GM21360 (cell line): Measurements from ENCODE around the gene AFAP1L2.
"Not testable (repeated sequence)": the region's sequence is repeated elsewhere in the genome, so short reads cannot be mapped to it uniquely, and the experiment has no call there.

ENCODE experiments used
- ATAC-seq: cut with Tn5 transposase; IDR thresholded peaks from one replicate; pipeline ENCODE4 v1.9.1; 2021; ENCODE audit warnings: mild to moderate bottlenecking, moderate library complexity; ENCODE audit not compliant: unreplicated experiment

Gene AFAP1L2

GRCh38 chr10:114342976-114343375, 61.3 kb downstream of the AFAP1L2 start:
- ATAC-seq: no peak

- no peak for ATAC-seq
Observed at GRCh38 chr10:114340816-114341215, 63.5 kb downstream of the AFAP1L2 start.

- ATAC-seq: no peak
Observed at GRCh38 chr10:114337510-114338462, 66.5 kb downstream of the AFAP1L2 start.

- ATAC-seq: no peak
Observed at GRCh38 chr10:114336823-114337509, 67.3 kb downstream of the AFAP1L2 start.

GRCh38 chr10:114335614-114336013, 68.7 kb downstream of the AFAP1L2 start:
- no peak for ATAC-seq

- ATAC-seq: no peak
Observed at GRCh38 chr10:114334301-114334700, 70.0 kb downstream of the AFAP1L2 start.

- ATAC-seq: not testable (repeated sequence)
Observed at GRCh38 chr10:114333441-114333840, 70.9 kb downstream of the AFAP1L2 start.

- no peak for ATAC-seq
Observed at GRCh38 chr10:114332301-114333192, 71.8 kb downstream of the AFAP1L2 start.

- ATAC-seq: no peak
Observed at GRCh38 chr10:114329634-114330365, 74.5 kb downstream of the AFAP1L2 start.

- ATAC-seq: no peak
Observed at GRCh38 chr10:114328874-114329273, 75.4 kb downstream of the AFAP1L2 start.

- ATAC-seq: no peak
Observed at GRCh38 chr10:114328441-114328812, 75.9 kb downstream of the AFAP1L2 start.

- no peak for ATAC-seq
Observed at GRCh38 chr10:114327537-114328440, 76.5 kb downstream of the AFAP1L2 start.

GRCh38 chr10:114326795-114327194, 77.5 kb downstream of the AFAP1L2 start:
- ATAC-seq: no peak

- ATAC-seq: no peak
Observed at GRCh38 chr10:114323023-114323422, 81.3 kb downstream of the AFAP1L2 start.

GRCh38 chr10:114322344-114322743, 82.0 kb downstream of the AFAP1L2 start:
- no peak for ATAC-seq

- no peak for ATAC-seq
Observed at GRCh38 chr10:114320249-114321116, 83.8 kb downstream of the AFAP1L2 start.

- ATAC-seq: no peak
Observed at GRCh38 chr10:114319406-114320248, 84.7 kb downstream of the AFAP1L2 start.
